ENCODE data around the gene TOX3. TPM values are rescaled to one million over a fixed set of nuclear protein-coding genes. Genes with fewer than 3 reads are reported as not detected.

Gene TOX3
- total and polyA plus RNA-seq, 2 of the 8 experiments (the other 6 are each of a cell fraction or from before 2014, with no cell fraction given) = 16.7 to 31.2 TPM

- TF ChIP-seq SUZ12 (IDR thresholded peaks at IDR 0.05; ENCODE audit: low read length) = no peak
- TF ChIP-seq SP1 (IDR thresholded peaks at IDR 0.05; ENCODE audit: low read depth, low read length) = no peak
- peak; percentile 78 for TF ChIP-seq ASH2L (IDR thresholded peaks at IDR 0.05; ENCODE audit: low read length)
- TF ChIP-seq PHF8 (conservative IDR thresholded peaks at IDR 0.05; ENCODE audit: low read depth, low read length) = 0 out of 2 replicates have a peak, but pooled peaks have one; percentile 42
- TF ChIP-seq CEBPB (IDR thresholded peaks at IDR 0.05; ENCODE audit: low read depth, low read length) = no peak
- peak; percentile 56 for TF ChIP-seq KDM4A (IDR thresholded peaks at IDR 0.05; ENCODE audit: low read depth, low read length, severe bottlenecking)
- no peak for TF ChIP-seq RNF2 (IDR thresholded peaks at IDR 0.05; ENCODE audit: borderline replicate concordance, low read depth, low read length, missing control alignments, poor library complexity, severe bottlenecking)
- TF ChIP-seq MAFK (IDR thresholded peaks at IDR 0.05; ENCODE audit: low read depth, low read length) = no peak
- peak in 1 of 2 experiments; percentile 9; a peak in 1 of 3 replicates for TF ChIP-seq POLR2A (IDR thresholded peaks at IDR 0.05; ENCODE audit: control extremely low read depth in 1 of 2, low read depth in 2 of 2, low read length in 2 of 2)
- no peak for TF ChIP-seq RAD21 (IDR thresholded peaks at IDR 0.05 in 1 of 2, conservative IDR thresholded peaks at IDR 0.05 in 1 of 2; ENCODE audit: low read depth in 2 of 2, low read length in 2 of 2)
- TF ChIP-seq TBP (IDR thresholded peaks at IDR 0.05; ENCODE audit: low read depth, low read length) = no peak
- no peak for TF ChIP-seq EP300 (IDR thresholded peaks at IDR 0.05; ENCODE audit: borderline replicate concordance in 1 of 2, low read depth in 2 of 2, low read length in 2 of 2)
- TF ChIP-seq CBX5 (IDR thresholded peaks at IDR 0.05; ENCODE audit: low read depth, low read length) = no peak
Observed at GRCh38 chr16:52546291-52547003, 496 bp downstream of the TOX3 start (continued).

Data from H1 (cell line).